HG03095 (cell line): ENCODE measurements around the gene MSANTD7.
"Not testable (repeated sequence)": the region's sequence is repeated elsewhere in the genome, so short reads cannot be mapped to it uniquely, and the experiment has no call there.

ENCODE experiments used
- ATAC-seq: cut with Tn5 transposase; IDR thresholded peaks from one replicate; pipeline ENCODE4 v1.9.1; 2021; ENCODE audit warnings: moderate library complexity; ENCODE audit not compliant: unreplicated experiment

MSANTD7 gene

DNA sequence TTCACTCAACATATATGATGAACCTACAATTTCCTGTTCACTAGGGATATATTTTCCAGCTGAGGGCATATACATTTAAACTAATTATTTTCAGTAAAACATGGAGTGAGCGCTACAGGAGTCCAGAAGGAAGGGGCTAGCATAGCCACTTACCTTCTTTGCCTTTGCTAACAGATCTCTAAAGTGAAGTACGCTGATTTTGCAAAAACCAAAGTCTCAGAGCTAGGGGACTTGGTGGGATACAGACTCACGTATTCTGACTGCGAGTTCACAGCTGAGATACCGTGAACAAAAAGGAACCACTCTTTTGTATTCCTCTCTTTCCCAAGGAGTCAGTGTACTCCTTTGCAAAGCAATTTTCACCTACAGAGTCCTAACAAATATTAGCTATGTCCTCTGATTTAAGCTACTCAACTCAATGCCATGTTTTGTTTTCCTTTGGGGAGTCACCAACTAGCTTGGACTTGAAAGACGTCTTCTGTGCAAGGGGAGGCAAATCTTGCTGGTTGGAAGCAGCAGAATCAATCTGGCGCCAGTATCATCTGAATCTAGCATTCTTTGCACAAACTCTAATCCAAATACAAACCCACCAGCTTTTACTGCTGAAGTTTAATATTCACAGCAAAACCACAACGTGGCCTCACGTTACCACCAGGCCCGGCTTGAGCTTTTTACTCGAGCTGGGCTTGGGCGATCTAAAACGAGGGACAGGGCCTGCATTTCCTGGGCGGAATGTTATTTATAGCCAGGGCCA lies 926 bp upstream of the MSANTD7 start:
- no peak for ATAC-seq

DNA sequence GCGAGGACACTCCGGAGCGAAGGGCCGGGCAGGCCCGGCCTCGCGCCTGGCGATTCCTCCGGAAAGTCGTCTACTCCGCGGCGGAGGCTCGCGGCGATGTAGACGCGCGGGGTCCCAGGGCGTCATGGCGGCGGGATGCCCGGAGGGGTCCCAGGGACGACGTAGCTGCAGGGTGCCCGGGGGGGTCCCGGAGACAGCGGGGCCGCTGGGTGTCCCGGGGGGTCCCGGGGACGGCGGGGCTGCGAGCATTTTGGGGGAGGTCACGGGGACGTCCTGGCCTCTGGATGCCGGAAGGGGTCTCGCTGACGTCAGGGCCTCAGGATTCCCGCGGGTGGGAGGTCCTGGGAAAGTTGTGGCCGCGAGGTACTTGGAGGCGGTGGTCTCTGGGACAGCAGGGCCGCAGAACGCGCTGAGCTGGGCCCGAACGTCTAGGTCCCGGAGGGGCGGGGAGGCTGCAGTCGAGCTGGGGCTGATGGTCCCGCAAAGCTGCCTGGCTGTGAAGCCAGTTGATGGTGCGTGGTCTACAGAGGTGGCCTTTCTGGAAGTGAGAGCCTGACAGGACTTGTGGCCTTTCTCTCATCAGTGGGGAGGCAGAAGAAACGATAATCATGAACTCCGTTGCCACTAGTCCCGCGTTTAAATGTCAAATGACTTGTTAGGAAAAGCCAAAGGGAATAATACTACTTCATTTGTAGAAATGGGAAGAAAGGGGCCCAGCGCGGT lies 637 bp downstream of the MSANTD7 start:
- ATAC-seq: peak; percentile 0

DNA sequence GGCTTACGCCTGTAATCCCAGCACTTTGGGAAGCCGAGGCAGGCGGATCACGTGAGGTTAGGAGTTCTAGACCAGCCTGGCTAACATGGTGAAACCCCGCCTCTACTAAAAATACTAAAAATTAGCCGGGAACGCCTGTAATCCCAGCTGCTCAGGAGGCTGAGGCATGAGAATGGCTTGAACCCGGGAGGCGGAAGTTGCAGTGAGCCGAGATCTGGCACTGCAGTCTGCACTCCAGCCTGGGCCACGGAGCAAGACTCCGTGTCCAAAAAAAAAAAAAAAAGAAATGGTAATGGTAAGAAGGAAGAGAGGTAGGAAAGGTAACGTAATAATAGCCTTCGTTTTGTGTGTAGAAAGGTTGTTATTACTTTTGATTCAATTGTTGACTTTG lies 1.2 kb downstream of the MSANTD7 start:
- ATAC-seq: no peak

DNA sequence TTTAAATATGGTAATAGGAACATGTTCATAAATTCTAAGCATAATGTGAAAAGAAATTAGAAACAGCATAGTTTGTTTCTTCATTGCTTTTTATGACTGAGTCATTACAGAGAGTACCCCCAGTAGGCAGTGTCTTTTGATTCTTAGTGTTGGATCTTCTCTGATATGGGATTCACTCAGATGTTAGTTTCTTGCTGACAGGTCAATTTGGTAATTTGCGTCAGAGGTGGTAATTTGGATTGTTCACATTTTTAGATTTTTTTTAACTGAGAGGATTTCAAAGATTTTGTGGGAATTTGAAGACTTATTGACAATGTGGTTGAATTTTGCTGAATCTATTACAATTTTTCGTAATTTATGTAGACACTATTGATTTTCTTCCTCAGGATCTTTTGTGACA lies 2.1 kb downstream of the MSANTD7 start:
- ATAC-seq: no peak

DNA sequence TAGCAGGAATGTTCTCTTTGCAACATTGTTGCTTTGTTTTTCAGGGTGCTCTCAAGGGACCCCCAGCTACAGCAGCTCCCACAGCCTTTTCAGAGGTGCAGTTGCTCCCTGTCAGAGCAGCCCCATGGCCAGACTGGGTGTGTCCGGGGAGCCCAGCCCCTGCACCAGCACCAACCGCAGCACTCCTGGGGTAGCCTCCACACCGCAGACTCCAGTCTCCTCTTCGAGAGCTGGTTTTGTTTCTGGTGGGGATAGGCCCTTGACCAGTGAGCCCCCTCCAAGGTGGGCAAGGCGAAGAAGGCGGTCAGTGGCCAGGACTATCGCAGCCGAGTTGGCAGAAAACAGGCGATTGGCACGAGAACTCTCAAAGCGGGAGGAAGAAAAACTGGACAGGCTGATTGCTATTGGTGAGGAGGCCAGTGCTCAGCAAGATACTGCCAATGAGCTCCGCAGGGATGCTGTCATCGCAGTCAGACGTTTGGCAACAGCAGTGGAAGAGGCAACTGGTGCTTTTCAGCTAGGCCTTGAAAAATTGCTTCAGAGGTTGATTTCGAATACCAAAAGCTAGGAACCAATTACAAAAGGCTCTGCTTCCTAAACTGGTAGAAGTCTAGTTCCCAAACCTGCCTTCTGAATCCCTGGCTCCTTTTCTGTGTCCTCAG lies 5.4 kb downstream of the MSANTD7 start:
- ATAC-seq: no peak

DNA sequence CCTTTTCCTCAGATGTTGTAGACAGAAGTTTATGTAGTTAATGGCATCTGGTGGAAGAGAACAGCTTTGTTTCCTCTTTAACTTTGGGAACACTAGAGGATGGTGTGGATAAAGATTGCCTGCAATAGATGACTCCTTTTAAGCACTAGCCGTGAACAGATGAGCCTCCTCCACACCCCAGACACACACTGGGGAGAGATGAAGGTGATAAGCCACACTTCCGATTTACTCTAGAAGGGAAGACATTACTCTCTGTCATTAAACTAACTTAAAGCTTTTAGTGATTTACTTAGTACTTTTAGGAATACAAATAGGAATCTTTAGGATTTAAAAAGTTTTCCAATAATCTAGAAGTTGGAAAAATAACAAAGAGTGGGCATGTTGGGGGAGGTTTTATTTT lies 6.8 kb downstream of the MSANTD7 start:
- no peak for ATAC-seq

DNA sequence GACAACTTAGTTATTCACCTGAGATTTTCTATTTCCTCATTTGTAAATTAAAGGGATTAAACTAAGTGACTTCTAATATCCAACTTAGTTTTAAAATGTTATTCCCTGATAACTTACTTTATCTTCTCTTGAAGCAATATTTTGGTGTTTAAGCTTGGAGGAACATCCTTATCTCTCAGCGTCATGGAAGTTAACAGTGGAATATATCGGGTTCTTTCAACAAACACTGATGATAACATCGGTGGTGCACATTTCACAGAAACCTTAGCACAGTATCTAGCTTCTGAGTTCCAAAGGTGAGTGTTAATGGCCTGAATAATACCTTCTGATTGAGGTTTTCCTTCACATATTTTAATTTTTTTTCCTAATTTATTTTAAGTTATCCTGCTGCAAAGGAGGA lies 14.1 kb downstream of the MSANTD7 start:
- ATAC-seq: no peak

DNA sequence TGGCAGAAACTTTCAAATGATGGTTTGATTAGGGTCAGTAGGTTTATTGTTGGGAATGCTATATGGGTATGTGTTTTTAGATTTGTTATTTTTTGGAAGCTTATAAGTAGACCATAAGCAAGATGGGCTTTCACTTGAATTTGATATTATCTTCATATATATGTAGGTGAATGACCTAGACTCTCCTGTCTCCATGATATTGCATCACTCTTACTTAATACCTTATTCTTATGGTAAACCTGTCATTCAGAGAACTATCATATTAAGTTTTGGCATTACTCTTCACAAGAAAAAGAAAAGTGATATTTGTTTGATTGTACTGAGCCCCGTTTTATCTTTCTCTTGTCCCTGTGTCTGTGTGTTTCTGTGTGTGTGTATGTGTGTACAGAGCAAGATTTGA lies 17.3 kb downstream of the MSANTD7 start:
- ATAC-seq: no peak

DNA sequence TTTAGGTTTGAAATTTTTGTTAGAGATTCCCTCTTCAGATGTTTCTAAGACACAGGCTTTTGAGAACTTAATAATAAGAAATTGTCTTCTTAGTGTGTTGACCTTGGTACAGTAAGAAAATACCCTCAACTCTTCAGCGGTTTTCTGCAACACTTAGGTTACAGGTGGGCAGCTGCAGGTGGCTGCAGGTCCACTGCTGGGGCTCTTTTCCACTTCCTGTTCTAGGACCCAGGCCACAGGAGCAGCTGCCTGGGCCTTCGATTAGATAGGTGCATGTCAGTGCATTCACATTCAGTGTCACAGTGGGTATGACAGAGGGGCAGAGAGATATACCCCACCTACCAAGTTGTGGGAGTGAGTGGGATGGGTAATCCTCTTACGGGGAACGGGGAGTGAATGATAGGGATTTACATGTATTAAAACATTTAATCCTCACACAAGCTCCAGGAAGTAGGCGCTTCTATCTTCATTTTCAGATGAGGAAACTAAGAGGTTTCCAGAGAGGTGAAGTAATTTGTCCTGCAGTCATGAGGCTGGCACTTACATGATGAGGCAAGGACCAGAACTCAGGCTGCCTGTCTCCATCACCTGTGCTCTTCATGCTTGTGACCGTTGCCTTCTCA lies 20.3 kb downstream of the MSANTD7 start:
- ATAC-seq: no peak

DNA sequence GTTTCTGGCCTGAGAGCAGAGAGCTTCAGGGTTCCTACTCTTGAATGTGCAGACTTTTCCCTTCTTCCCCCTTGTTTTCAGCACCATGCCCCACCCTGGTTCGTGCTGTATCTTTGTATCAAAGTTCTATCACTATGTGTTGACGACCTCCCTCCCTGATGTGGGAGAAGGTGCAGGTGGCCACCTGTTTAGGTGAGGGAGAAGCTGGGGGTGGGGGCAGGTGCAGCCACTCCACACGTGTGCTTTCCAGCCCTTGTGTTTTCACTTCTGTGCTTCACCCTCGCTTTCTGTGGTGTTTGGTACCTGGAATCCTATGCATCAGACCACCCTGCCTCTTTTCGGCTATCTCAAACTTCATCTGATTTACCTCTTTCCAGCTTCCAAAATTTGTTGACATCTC lies 20.9 kb downstream of the MSANTD7 start:
- no peak for ATAC-seq

DNA sequence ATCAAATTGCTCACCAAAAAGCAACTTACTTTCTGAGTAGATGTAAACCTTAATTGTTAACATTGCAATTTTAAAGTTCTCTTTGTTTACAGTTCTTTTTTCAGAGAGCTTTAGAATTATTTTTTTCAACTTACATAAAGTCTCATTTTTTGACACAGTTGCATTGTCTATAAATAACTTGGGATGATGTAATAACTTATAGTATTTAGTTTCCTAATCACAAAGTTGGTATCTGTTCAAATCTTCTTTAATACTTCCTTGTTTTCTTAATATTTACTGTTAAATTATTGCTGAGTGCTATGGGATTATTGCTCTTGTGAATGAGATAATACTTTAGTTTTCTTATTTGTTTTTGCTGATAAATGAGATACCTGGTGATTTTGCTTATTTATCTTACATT lies 21.7 kb downstream of the MSANTD7 start:
- ATAC-seq: no peak

DNA sequence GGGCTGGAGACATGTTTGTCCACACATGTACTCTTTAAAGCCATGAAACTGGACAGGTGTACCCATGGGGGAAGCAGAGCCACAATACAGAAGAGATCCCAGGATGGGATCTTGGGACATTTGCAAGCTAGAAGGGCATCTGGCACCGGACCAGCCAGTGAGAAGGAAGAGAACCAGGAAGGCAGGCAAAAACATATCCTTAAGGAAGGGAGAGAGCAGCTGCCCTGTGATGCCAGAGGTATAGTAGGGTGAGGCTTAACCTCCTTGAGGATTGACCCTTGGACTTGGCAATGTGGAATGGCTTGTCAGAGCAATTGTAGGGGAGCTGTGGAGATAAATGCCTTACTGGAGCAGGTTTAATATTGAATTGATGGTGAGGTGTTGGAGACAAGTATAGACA lies 22.7 kb downstream of the MSANTD7 start:
- no peak for ATAC-seq

DNA sequence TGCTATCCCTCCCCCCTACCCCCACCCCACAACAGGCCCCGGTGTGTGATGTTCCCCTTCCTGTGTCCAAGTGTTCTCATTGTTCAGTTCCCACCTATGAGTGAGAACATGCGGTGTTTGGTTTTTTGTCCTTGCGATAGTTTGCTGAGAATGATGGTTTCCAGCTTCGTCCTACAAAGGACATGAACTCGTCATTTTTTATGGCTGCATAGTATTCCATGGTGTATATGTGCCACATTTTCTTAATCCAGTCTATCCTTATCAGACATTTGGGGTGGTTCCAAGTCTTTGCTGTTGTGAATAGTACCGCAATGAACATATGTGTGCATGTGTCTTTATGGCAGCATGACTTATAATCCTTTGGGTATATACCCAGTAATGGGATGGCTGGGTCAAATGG lies 26.4 kb downstream of the MSANTD7 start:
- ATAC-seq: not testable (repeated sequence)

DNA sequence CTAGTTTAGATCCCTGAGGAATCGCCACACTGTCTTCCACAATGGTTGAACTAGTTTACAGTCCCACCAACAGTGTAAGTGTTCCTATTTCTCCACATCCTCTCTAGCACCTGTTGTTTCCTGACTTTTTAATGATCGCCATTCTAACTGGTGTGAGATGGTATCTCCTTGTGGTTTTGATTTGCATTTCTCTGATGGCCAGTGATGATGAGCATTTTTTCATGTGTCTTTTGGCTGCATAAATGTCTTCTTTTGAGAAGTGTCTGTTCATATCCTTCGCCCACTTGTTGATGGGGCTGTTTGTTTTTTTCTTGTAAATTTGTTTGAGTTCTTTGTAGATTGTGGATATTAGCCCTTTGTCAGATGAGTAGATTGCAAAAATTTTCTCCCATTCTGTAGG lies 26.8 kb downstream of the MSANTD7 start:
- not testable (repeated sequence) for ATAC-seq

DNA sequence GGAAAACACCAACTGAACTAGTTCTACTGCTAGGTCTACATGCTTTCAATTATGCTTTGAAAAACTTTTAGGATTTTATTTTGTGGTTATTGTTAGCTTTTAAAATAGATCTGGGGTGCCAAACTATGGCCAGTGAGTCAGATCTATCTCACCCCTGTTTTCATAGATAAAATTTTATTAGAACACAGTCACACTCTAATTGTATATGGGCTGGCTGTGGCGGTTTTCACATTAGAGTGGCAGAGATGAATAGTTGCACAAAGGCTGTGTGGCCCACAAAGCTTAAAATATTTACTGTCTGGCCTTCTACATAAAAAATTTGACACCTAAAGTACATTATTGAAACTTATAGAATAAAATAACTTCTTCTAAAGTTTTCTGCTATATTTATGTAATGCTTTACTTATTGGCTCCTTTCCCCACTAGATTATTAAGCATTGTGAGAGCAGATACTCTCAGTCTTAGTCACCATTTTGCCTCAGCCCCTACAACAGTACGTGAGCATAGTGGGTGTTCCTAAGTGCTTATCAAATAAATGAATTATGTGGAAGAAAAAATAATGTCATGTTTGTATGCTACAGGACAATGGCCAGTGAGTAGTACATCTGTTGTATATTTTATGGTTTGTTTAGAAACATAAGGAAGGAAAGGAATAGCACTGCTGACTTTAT lies 35.1 kb downstream of the MSANTD7 start:
- ATAC-seq: peak; percentile 27

DNA sequence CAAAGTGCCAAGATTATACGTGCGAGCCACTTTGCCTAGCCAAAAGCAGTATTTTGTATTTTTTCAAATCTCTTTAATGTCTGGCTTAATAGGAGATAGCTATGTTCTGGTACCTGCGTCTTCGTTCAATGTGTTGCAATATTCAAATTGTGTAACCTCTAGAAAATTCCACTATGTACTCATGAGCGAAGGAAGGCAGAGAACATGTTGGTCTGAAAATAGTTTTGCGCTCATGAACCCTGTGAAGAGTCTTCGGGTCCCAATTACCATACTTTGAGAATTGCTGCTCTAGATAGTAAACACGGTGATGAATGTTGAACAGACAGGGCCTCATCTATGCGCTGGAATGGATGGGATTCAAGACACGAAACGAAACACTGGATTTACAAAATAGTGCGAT lies 37.8 kb downstream of the MSANTD7 start:
- ATAC-seq: no peak

DNA sequence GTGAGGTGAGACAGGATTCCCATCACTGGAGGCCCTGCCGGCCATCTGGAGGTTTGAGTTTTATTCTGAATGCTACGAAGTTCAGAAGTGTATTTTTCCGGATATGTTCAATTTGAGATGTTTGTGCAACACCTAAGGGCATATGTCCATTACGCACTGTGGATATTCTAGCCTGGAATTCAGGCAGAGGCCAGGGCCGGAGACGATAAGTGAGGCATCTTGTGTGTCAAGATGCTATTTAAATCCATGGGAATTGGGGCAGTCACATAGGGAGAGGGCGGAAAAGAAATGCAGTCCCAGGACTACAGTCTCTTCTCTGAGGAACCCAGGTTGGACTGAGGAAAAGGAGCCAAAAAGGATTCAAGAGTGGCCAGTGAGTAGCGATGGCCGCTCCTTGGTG lies 38.7 kb downstream of the MSANTD7 start:
- no peak for ATAC-seq

DNA sequence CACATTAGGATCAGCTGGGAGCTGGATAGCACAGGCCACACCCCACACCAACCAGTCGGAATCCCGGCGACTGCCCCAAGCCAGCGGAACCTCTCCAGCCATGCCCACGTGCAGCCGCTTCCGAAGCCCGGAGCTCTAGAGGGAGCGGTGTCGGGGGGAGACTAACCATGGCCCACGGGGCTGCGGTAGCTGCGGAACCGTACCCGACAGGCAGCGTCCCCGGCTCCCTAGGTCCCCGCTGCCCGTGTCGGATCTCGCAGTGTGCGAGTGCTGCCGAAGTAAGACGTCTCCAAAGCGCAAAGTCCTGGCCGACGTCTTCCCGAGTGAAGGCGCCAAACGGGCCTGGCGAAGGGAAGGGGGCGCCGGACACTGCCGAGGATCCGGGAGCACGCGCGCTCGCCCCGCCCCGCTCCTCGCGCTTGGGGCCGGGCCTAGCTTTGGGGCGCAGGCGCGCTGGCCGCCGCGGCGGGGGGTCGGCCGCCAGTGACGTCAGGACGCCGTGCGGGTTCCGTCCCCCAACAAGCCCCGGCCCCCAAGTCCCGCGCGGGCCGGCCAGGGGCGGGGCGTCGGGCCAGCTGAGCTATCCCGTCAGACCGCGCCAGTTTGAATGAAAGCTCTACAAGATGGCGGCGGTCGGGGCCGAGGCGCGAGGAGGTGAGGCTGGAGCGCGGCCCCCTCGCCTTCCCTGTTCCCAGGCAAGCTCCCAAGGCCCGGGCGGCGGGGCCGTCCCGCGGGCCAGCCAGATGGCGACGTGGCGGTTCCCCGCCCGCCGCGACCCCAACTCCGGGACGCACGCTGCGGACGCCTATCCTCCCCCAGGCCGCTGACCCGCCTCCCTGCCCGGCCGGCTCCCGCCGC lies 40.4 kb downstream of the MSANTD7 start, which contains the start of gene SUV39H2:
Gene SUV39H2 (plus strand): TSS at position 601 of the 858 bp plus-strand sequence. CDS start 23 bp downstream, at position 624.
- ATAC-seq: peak; percentile 89

DNA sequence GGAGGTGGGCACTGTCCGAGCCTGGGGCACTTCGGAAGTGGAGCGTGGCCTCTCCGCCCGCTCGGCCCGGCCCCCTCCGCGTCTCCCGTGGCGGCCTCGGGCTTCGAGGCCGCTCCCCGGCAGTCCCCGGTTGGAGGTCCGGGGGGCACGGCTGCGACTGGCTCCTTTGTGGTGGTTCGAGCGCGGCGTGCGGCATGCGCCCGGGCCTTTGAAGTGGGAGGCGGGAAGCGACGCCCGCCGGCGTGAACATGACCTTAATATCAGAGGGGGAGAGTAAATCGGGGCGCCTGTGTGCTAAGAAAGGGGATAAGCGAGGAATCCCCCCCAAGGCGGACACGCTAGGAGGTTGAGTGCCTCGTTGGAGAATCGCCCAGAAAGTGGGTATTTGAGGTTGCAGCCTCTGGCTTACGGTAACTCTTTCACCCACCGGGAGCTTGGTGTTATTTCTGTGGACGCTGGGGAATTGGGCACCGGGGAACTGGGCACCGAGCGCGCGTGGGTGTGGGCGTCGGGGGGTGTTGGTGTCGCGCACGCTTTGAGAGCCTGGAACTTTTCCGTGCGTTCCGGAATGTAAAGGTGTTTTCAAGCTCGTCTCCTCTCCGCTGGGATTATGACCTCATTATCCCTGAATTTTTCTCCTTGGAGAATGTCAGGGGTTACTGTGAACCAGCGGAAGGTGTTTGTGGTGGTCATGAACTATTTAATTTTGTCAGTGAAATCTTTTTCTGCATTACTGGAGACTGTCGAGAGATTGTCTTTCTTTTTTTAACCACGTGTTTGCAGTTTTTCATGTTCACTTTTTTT lies 41.2 kb downstream of the MSANTD7 start:
- peak; percentile 9 for ATAC-seq
